HCT116 (cell line): ENCODE measurements around the gene FITM2. TPM values are rescaled to one million over a fixed set of nuclear protein-coding genes. Genes with fewer than 3 reads are reported as not detected.

ENCODE experiments used
- ATAC-seq: fragments of 200-7000 bp; cut with Tn5 transposase; 2 replicates; pipeline ENCODE4 v1.9.1; 2020; ENCODE audit warnings: mild to moderate bottlenecking, moderate library complexity
- BruUV-seq: library from RNA; stranded (reverse); fragments of 400-500 nt; replicated peaks from 2 replicates; lab custom pipeline; 2021; lab: Mats Ljungman, UMichigan
- CTCF ChIA-PET: fragments of 300-600 bp; sonication (Branson Sonifier 250); formaldehyde crosslinking; loops from one replicate; lab custom pipeline; 2021; ENCODE audit warnings: antibody characterized with exemption; lab: Charles Lee
- POLR2A ChIA-PET: fragments of 300-600, 350-600 bp; sonication (Branson Sonifier 250); formaldehyde crosslinking; loops from one replicate; lab custom pipeline; 2021; ENCODE audit warnings: antibody characterized with exemption; lab: Charles Lee
- RAD21 ChIA-PET, 2 experiments: fragments of 300-600 bp; sonication (Branson Sonifier 250); formaldehyde crosslinking; loops; one replicate each; lab custom pipeline; 2023; ENCODE audit warnings: low total read pairs in 2 of 2; ENCODE audit not compliant: uncharacterized antibody in 2 of 2, unreplicated experiment in 2 of 2, low non-redundant PET in 1 of 2; lab: Charles Lee
- DNase-seq: peaks from one replicate; pipeline ENCODE4 v3.0.0-alpha.2; 2010; ENCODE audit warnings: low read depth, low spot score
- H2AFZ ChIP-seq: fragments of 200-600 bp; shearing (Covaris generic), sonication (generic); 2 replicates; pipeline ENCODE4 v1.6.1; 2017; ENCODE audit warnings: low read depth, mixed run types, mixed read lengths, antibody characterized with exemption, low read length; ENCODE audit not compliant: poor library complexity, severe bottlenecking
- H3K27ac ChIP-seq: 2 replicates; pipeline ENCODE4 v1.5.1; 2012; ENCODE audit warnings: low read depth, low read length
- H3K27me3 ChIP-seq: fragments of 200-600 bp; sonication (generic); 2 replicates; pipeline ENCODE4 v1.6.1; 2016; ENCODE audit warnings: mixed run types, low read length, mixed read lengths; ENCODE audit not compliant: insufficient read depth
- H3K36me3 ChIP-seq, 2 experiments: fragments of 200-500 bp in 1 of 2; fragments of 200-600 bp in 1 of 2; sonication (Bioruptor generic) in 1 of 2; sonication (generic) in 1 of 2; 2 replicates each; pipeline versions ENCODE4 v1.5.1 to v1.6.1; 2014 to 2016; ENCODE audit warnings: low read length in 2 of 2, inconsistent platforms in 1 of 2, mixed read lengths in 1 of 2, mixed run types in 1 of 2; ENCODE audit not compliant: insufficient read depth in 2 of 2, control insufficient read depth in 1 of 2
- H3K4me1 ChIP-seq, 2 experiments: fragments of 200-600 bp in 1 of 2; sonication (generic) in 1 of 2; 2 replicates each; pipeline versions ENCODE4 v1.5.1 to v1.6.1; 2012 to 2017; ENCODE audit warnings: low read length in 2 of 2, inconsistent platforms in 1 of 2, mild to moderate bottlenecking in 1 of 2, mixed read lengths in 1 of 2, mixed run types in 1 of 2, moderate library complexity in 1 of 2; ENCODE audit not compliant: insufficient read depth in 2 of 2, control insufficient read depth in 1 of 2
- H3K4me2 ChIP-seq: fragments of 200-600 bp; sonication (generic); 2 replicates; pipeline ENCODE4 v1.6.1; 2017; ENCODE audit warnings: mixed run types, low read length, mixed read lengths
- H3K4me3 ChIP-seq, 2 experiments: fragments of 200-600 bp in 1 of 2; sonication (generic) in 1 of 2; replicated peaks in 1 of 2; 2 replicates each; pipeline ENCODE4 v1.5.1; 2011 to 2016; ENCODE audit warnings: low read length in 2 of 2, control low read depth in 1 of 2, low read depth in 1 of 2, mild to moderate bottlenecking in 1 of 2, mixed read lengths in 1 of 2, mixed run types in 1 of 2
- H3K79me2 ChIP-seq: fragments of 200-600 bp; sonication (generic); 2 replicates; pipeline ENCODE4 v1.6.1; 2017; ENCODE audit warnings: mild to moderate bottlenecking, mixed run types, low read length, moderate library complexity, mixed read lengths; ENCODE audit not compliant: insufficient read depth
- H3K9ac ChIP-seq: fragments of 200-600 bp; sonication (generic); 2 replicates; pipeline ENCODE4 v1.6.1; 2016; ENCODE audit warnings: low read length, mixed read lengths
- H3K9me2 ChIP-seq: fragments of 200-600 bp; sonication (generic), shearing (Covaris generic); 2 replicates; pipeline ENCODE4 v1.6.1; 2017; ENCODE audit warnings: mixed run types, mild to moderate bottlenecking, moderate library complexity; ENCODE audit not compliant: insufficient read depth
- H3K9me3 ChIP-seq, 2 experiments: fragments of 200-500 bp in 1 of 2; fragments of 200-600 bp in 1 of 2; sonication (Bioruptor generic) in 1 of 2; sonication (generic) in 1 of 2; 2 replicates each; pipeline ENCODE4 v1.6.1; 2014 to 2017; ENCODE audit warnings: low read length in 2 of 2, mixed read lengths in 2 of 2, inconsistent platforms in 1 of 2, low read depth in 1 of 2, mild to moderate bottlenecking in 1 of 2, mixed run types in 1 of 2, moderate library complexity in 1 of 2; ENCODE audit not compliant: control insufficient read depth in 1 of 2, insufficient read depth in 1 of 2
- H4K20me1 ChIP-seq: fragments of 200-600 bp; sonication (generic), shearing (Covaris generic); 2 replicates; pipeline ENCODE4 v1.6.1; 2017; ENCODE audit warnings: mixed run types, mild to moderate bottlenecking, moderate library complexity; ENCODE audit not compliant: insufficient read depth
- CEBPB ChIP-seq: IDR thresholded peaks from 2 replicates; pipeline ENCODE4 v1.6.1; 2012; ENCODE audit warnings: low read depth
- EGR1 ChIP-seq: IDR thresholded peaks from 2 replicates; pipeline ENCODE4 v1.6.1; 2012; ENCODE audit warnings: low read depth
- JUND ChIP-seq: IDR thresholded peaks from 2 replicates; pipeline ENCODE4 v1.6.1; 2012
- RAD21 ChIP-seq: IDR thresholded peaks from 2 replicates; pipeline ENCODE4 v1.6.1; 2012; ENCODE audit warnings: low read depth, mild to moderate bottlenecking
- SIN3A ChIP-seq: IDR thresholded peaks from 2 replicates; pipeline ENCODE4 v1.6.1; 2012; ENCODE audit warnings: low read depth
- SP1 ChIP-seq: IDR thresholded peaks from 2 replicates; pipeline ENCODE4 v1.6.1; 2012; ENCODE audit warnings: low read depth
- TCF7L2 ChIP-seq: IDR thresholded peaks from 2 replicates; pipeline ENCODE4 v1.7.0; 2011; ENCODE audit warnings: borderline replicate concordance, inconsistent platforms; ENCODE audit not compliant: insufficient read depth, insufficient read length; ENCODE audit errors: extremely low read depth
- ZFX ChIP-seq: fragments of 450-650 bp; IDR thresholded peaks from 2 replicates; pipeline ENCODE4 v1.6.1; 2017
- intact Hi-C: fragments of 100-400 bp; cut with micrococcal nuclease; formaldehyde crosslinking; loops from 2 replicates; pipeline ENCODE4 v1.10.0; 2022
- total RNA-seq: library from RNA; stranded (reverse); gene quantifications from one replicate; pipeline ENCODE4 v1.2.1, GENCODE V29; 2021; ENCODE audit not compliant: unreplicated experiment
- TF ChIP-seq, protein P1 (sequence below): IDR thresholded peaks from 2 replicates; pipeline ENCODE4 v1.6.1; 2012
- TF ChIP-seq, protein P2 (sequence below): IDR thresholded peaks from 2 replicates; pipeline ENCODE4 v1.6.1; 2012; ENCODE audit warnings: low read depth
- TF ChIP-seq, protein P3 (sequence below): IDR thresholded peaks from 2 replicates; pipeline ENCODE4 v1.6.1; 2012
- TF ChIP-seq, protein P4 (sequence below): IDR thresholded peaks from 2 replicates; pipeline ENCODE4 v1.6.1; 2011; ENCODE audit warnings: mild to moderate bottlenecking, low read length, moderate library complexity; ENCODE audit not compliant: insufficient replicate concordance; ENCODE audit errors: extremely low read depth

FITM2 gene
- total RNA-seq, 1 experiment from 2014 or later = 5.2 TPM

DNA sequence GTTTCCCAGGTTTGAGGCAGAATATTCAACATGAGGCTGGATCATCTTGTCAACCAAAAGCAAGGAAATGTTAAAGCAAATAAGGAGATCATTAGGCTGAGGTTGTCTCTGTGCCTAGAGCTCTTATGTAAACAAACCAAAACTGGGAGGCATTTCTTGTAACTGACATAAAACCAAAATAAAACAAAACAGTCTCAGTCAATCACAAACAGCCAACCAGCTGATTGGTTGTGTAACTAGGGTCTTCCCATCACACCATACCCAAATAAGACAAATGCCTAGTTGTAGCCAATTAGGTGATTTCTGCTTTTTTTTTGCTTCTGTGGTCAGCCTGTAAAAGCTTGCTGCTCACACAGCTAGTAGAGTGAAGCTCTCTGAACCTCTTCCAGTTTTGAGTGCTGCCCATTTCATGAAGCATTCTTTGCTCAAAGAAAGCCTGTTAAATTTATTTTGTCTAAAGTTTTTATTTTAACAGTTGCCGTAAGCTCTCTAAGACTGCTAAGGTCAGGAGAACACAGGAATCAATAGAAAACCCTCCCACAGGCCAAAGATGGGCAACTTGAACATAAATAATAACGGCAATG, 8.9 kb upstream of the FITM2 start:
- H3K9me3 ChIP-seq = no peaks in the 10 kb centered on the region
- H3K36me3 ChIP-seq = no peaks in the 10 kb centered on the region
- no peak for TF ChIP-seq JUND
- no peak for TF ChIP-seq CEBPB
- no peak for TF ChIP-seq SIN3A
- TF ChIP-seq EGR1 = no peak
- TF ChIP-seq, protein P1, sequence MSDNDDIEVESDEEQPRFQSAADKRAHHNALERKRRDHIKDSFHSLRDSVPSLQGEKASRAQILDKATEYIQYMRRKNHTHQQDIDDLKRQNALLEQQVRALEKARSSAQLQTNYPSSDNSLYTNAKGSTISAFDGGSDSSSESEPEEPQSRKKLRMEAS = no peak
- TF ChIP-seq TCF7L2 = no peak
- TF ChIP-seq SP1 = no peak
- TF ChIP-seq ZFX = no peak
- TF ChIP-seq, protein P2, sequence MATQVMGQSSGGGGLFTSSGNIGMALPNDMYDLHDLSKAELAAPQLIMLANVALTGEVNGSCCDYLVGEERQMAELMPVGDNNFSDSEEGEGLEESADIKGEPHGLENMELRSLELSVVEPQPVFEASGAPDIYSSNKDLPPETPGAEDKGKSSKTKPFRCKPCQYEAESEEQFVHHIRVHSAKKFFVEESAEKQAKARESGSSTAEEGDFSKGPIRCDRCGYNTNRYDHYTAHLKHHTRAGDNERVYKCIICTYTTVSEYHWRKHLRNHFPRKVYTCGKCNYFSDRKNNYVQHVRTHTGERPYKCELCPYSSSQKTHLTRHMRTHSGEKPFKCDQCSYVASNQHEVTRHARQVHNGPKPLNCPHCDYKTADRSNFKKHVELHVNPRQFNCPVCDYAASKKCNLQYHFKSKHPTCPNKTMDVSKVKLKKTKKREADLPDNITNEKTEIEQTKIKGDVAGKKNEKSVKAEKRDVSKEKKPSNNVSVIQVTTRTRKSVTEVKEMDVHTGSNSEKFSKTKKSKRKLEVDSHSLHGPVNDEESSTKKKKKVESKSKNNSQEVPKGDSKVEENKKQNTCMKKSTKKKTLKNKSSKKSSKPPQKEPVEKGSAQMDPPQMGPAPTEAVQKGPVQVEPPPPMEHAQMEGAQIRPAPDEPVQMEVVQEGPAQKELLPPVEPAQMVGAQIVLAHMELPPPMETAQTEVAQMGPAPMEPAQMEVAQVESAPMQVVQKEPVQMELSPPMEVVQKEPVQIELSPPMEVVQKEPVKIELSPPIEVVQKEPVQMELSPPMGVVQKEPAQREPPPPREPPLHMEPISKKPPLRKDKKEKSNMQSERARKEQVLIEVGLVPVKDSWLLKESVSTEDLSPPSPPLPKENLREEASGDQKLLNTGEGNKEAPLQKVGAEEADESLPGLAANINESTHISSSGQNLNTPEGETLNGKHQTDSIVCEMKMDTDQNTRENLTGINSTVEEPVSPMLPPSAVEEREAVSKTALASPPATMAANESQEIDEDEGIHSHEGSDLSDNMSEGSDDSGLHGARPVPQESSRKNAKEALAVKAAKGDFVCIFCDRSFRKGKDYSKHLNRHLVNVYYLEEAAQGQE = no peak
- TF ChIP-seq RAD21 = no peak
- TF ChIP-seq, protein P3, sequence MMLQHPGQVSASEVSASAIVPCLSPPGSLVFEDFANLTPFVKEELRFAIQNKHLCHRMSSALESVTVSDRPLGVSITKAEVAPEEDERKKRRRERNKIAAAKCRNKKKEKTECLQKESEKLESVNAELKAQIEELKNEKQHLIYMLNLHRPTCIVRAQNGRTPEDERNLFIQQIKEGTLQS = no peak
- TF ChIP-seq, protein P4, sequence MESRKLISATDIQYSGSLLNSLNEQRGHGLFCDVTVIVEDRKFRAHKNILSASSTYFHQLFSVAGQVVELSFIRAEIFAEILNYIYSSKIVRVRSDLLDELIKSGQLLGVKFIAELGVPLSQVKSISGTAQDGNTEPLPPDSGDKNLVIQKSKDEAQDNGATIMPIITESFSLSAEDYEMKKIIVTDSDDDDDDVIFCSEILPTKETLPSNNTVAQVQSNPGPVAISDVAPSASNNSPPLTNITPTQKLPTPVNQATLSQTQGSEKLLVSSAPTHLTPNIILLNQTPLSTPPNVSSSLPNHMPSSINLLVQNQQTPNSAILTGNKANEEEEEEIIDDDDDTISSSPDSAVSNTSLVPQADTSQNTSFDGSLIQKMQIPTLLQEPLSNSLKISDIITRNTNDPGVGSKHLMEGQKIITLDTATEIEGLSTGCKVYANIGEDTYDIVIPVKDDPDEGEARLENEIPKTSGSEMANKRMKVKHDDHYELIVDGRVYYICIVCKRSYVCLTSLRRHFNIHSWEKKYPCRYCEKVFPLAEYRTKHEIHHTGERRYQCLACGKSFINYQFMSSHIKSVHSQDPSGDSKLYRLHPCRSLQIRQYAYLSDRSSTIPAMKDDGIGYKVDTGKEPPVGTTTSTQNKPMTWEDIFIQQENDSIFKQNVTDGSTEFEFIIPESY = no peak
- no peak overlapping the region for H3K4me2 ChIP-seq
- ChIA-PET POLR2A (no interaction called here), CTCF (interaction anchor here (1.1 to 4.5 kb wide), 3 partner anchors 9 to 103 kb away, joined by 3 to 27 read pairs (median 4); partner anchors contain the start of gene FITM2), RAD21 (no interaction called here)
- no peaks in the 10 kb centered on the region for H4K20me1 ChIP-seq
- no peaks in the 10 kb centered on the region for H3K9me2 ChIP-seq
- no peak for ATAC-seq
- peaks cover 20 to 23% of the 10 kb centered on the region in 2 experiments; a peak in 3 of 4 replicates for H3K4me1 ChIP-seq
- H2AFZ ChIP-seq = peak overlapping the region; percentile 6
- H3K4me3 ChIP-seq = no peak overlapping the region
- H3K27me3 ChIP-seq = no peaks in the 10 kb centered on the region
- BruUV-seq = no TSS peak
- intact Hi-C loops = loop anchor here (10.0 kb wide), 1 partner anchor 145 kb away; no protein-coding TSS in a partner anchor
- H3K79me2 ChIP-seq = no peaks in the 10 kb centered on the region
- no peak overlapping the region for H3K9ac ChIP-seq
- no peak for DNase-seq
- no peak overlapping the region for H3K27ac ChIP-seq
